Vein endothelial cell (primary cell): Measurements from ENCODE around the gene MSH6. TPM values are rescaled to one million over a fixed set of nuclear protein-coding genes. Genes with fewer than 3 reads are reported as not detected.

ENCODE experiments used
- small RNA-seq: library from RNA; depleted of rRNA; stranded (forward); fragments of <200 nt; gene quantifications from one replicate; pipeline ENCODE3, GENCODE V24; 2012
- total RNA-seq: library from RNA; depleted of rRNA; stranded (reverse); fragments of >200 nt; gene quantifications from 2 replicates; pipeline ENCODE4 v1.2.3, GENCODE V29; 2012

Gene MSH6
- 29.4 and 44.9 TPM in 2 replicates for total RNA-seq

GRCh38 chr2:47782671-47783485 lies at the start of gene MSH6:
Gene MSH6 (plus strand): TSS chr2:47783145. CDS start chr2:47783234, 89 bp downstream.

Small RNA genes within 50 kb of the gene (small RNA-seq; reads per million reads assigned to genes)
- gene RF00026 (not detected), gene RPL36AP15 (not detected)

Other genes with a start within 250 kb of the MSH6 start
- under 0.01 TPM in 1 of 2 replicates, not detected in the other for gene KCNK12, start 212.2 kb upstream of the MSH6 start, total RNA-seq
- gene FBXO11, start 123.4 kb downstream of the MSH6 start, total RNA-seq = 48.4 and 49.3 TPM in 2 replicates